Measurements from ENCODE around the gene EXOC1.

Gene EXOC1

DNA sequence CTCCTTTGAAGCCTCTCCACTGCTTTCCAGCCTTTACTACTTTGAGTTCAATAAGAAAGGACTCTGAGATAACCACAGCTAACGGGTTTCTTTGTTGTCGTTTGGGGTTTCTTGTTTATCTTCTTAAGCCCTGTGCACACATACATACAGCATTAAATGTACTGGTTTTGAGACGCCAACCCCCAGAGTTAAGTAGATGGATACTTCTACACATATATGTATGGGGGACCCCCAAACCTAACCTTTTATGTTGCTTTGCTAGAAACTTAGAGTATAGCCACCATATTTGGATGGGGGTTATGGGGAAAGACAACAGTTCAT lies 96.0 kb downstream of the EXOC1 start:
- no peak for DNase-seq (ENCODE audit: low read depth)

DNA sequence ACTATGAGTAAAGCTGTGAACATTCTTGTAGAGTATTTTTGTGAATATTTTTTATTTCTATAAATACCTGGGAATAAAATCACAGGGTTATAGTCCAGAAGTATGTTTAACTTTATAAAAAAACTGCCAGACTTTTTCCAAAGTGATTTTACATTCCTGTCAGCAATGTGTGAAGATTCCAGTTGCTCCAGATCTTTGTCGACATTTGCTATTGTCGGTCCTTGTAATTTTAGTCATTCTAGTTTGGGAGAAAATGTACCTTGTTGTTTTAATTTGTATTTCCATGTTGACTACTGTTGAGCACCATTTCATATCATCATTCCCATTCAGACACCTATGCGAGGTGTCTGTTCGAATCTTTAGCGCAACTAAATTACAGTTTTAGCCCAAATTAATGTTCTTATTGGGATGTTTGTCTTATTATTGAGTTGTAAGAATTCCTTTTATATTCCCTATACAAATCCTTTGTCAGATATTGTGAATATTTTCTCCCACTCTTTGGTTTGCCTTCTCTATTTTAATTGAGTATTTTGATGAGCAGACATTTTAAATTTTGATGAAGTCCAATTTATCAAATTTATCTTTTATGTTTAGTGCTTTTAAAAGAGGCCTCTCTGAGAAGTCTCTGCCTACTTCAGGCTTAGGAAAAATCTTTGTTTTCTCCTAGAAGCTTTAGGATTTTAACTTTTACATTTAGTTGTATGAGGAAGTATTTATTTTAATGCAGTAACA lies 97.9 kb downstream of the EXOC1 start:
- DNase-seq (ENCODE audit: low read depth), result no peak
